Psoas muscle (tissue), 8 donors: ENCODE data around the gene DBR1. TPM values are rescaled to one million over a fixed set of nuclear protein-coding genes. Genes with fewer than 3 reads are reported as not detected.
"Not testable (repeated sequence)": the region's sequence is repeated elsewhere in the genome, so short reads cannot be mapped to it uniquely, and the experiment has no call there.

Experiments
- ATAC-seq, 4 donors: fragments of 200-7000 bp; cut with Tn5 transposase; one replicate each; pipeline ENCODE4 v1.9.1; 2020; ENCODE audit warnings: moderate library complexity in 3 of 4, mild to moderate bottlenecking in 2 of 4
- DNase-seq, 2 donors: peaks; one replicate each; pipeline ENCODE4 v3.0.0-alpha.2; 2020
- H3K27ac ChIP-seq: fragments of 200-600 bp; one replicate; pipeline ENCODE4 v1.8.0; 2022
- H3K27me3 ChIP-seq, 3 donors: fragments of 200-600 bp in 1 of 3; one replicate each; pipeline versions ENCODE4 v1.6.1 to v1.8.0; 2013 to 2022; ENCODE audit warnings: low read length in 2 of 3, mild to moderate bottlenecking in 2 of 3, moderate library complexity in 1 of 3; ENCODE audit not compliant: insufficient read depth in 3 of 3
- H3K36me3 ChIP-seq, 2 donors: fragments of 200-600 bp in 1 of 2; one replicate each; pipeline versions ENCODE4 v1.6.1 to v1.8.0; 2013 to 2022; ENCODE audit warnings: low read depth in 1 of 2, mild to moderate bottlenecking in 1 of 2, moderate library complexity in 1 of 2; ENCODE audit not compliant: insufficient read depth in 1 of 2
- H3K4me1 ChIP-seq: fragments of 200-600 bp; one replicate; pipeline ENCODE4 v1.8.0; 2022
- H3K4me3 ChIP-seq: fragments of 200-600 bp; one replicate; pipeline ENCODE4 v1.8.0; 2022; ENCODE audit warnings: mild to moderate bottlenecking
- H3K9me3 ChIP-seq: fragments of 200-600 bp; one replicate; pipeline ENCODE4 v1.8.0; 2022
- CTCF ChIP-seq: fragments of 200-600 bp; IDR thresholded peaks from one replicate; pipeline ENCODE4 v1.8.0; 2022; ENCODE audit warnings: antibody characterized with exemption
- WGBS, 3 donors: extraction: QIAGEN DNeasy Blood & Tissue Kit; methylation state at CpG; one replicate each; pipeline versions ENCODE4 v1.1.6 to v1.1.7; 2013; 5-methylcytosine and 5-hydroxymethylcytosine counted together
- intact Hi-C, 2 donors: fragments of 100-400 bp; cut with DNase I; formaldehyde crosslinking; loops; one replicate each; pipeline versions ENCODE4 v1.11.0 to v1.14.2; 2022
- polyA plus RNA-seq, 3 donors: library from polyadenylated mRNA; stranded (reverse); fragments of 200-250 nt; gene quantifications; one replicate each; pipeline ENCODE4 v1.2.3, GENCODE V29; 2013
- total RNA-seq, 4 donors: library from RNA; stranded (reverse); fragmentation: NEBNext Ultra II Directional in 2 of 4; extraction: Animal tissue kit (Norgen Biotek cat#: 25700) in 2 of 4; gene quantifications; one replicate each; pipeline versions ENCODE4 v1.2.1 to v1.2.4, GENCODE V29; 2021 to 2023
- donor health status: healthy with polysubstance abuse.
- donor health status: DM: no; HTN: no; CAD: no; lungs with moderate emphysema.
- donor health status: Bipolar disorder and iron deficiency.
- donor health status: healthy.
- donor health status: DM: yes; HTN: yes; CAD: no.
- donor health status: DM: no; HTN: no; CAD: no.
- donor health status: DM: no; HTN: no; CAD: no.
- donor health status: DM: yes; HTN: yes; CAD: no.

Gene DBR1
- total and polyA plus RNA-seq, 7 donors = 4.3 to 13.6 (median 7.2) TPM

- TF ChIP-seq CTCF = no peak
- Histone ChIP-seq H3K27ac (no peak overlapping the region), H3K9me3 (no peaks in the 10 kb centered on the region), H3K4me1 (no peaks in the 10 kb centered on the region), H3K4me3 (no peak overlapping the region), H3K36me3 (peaks cover 0 to 97% of the 10 kb centered on the region in 2 donors), H3K27me3 (no peaks in the 10 kb centered on the region)
- intact Hi-C loops = no loop called here
- no peak for ATAC-seq
- DNase-seq = no peak
- 96 to 99% (median 97%) methylated on average over 2 of the region's 2 CpGs for WGBS, 3 donors
Measured at GRCh38 chr3:138165061-138165460, 9.7 kb downstream of the DBR1 start.

GRCh38 chr3:138157743-138158142, 17.0 kb downstream of the DBR1 start:
- peaks cover 0 to 25% of the 10 kb centered on the region in 2 donors for H3K36me3 ChIP-seq
- no peaks in the 10 kb centered on the region for H3K27me3 ChIP-seq
- ATAC-seq (no peak), DNase-seq (no peak)
- no peak overlapping the region for H3K27ac ChIP-seq
- no peaks in the 10 kb centered on the region for H3K4me1 ChIP-seq
- 92 to 98% (median 94%) methylated on average over 4 of the region's 4 CpGs for WGBS, 3 donors
- intact Hi-C loops = no loop called here
- TF ChIP-seq CTCF = no peak
- no peaks in the 10 kb centered on the region for H3K9me3 ChIP-seq
- no peak overlapping the region for H3K4me3 ChIP-seq

GRCh38 chr3:138154534-138154933, 20.2 kb downstream of the DBR1 start:
- H3K4me3 ChIP-seq = no peak overlapping the region
- no peaks in the 10 kb centered on the region for H3K9me3 ChIP-seq
- intact Hi-C loops = no loop called here
- no peak for TF ChIP-seq CTCF
- H3K4me1 ChIP-seq = no peaks in the 10 kb centered on the region
- no peaks in the 10 kb centered on the region for H3K27me3 ChIP-seq
- no peak overlapping the region for H3K27ac ChIP-seq
- no peak for ATAC-seq
- H3K36me3 ChIP-seq = no peaks in the 10 kb centered on the region
- no peak for DNase-seq

- no peaks in the 10 kb centered on the region for H3K9me3 ChIP-seq
- no peaks in the 10 kb centered on the region for H3K36me3 ChIP-seq
- DNase-seq = no peak
- ATAC-seq = no peak
- no peak for TF ChIP-seq CTCF
- no peak overlapping the region for H3K4me3 ChIP-seq
- no peaks in the 10 kb centered on the region for H3K27me3 ChIP-seq
- intact Hi-C loops = no loop called here
- no peak overlapping the region for H3K27ac ChIP-seq
- no peaks in the 10 kb centered on the region for H3K4me1 ChIP-seq
- 57 to 64% (median 58%) methylated on average over 4 of the region's 4 CpGs for WGBS, 3 donors
Measured at GRCh38 chr3:138148503-138148902, 26.2 kb downstream of the DBR1 start.

- H3K27ac ChIP-seq, ATAC-seq, intact Hi-C loops, DNase-seq, H3K9me3 ChIP-seq, H3K27me3 ChIP-seq, H3K36me3 ChIP-seq, H3K4me3 ChIP-seq, H3K4me1 ChIP-seq: not testable (repeated sequence)
- WGBS, 3 donors = 97 to 99% (median 97%) methylated on average over 3 of the region's 3 CpGs
Measured at GRCh38 chr3:138142181-138142580, 32.5 kb downstream of the DBR1 start.
